Right cardiac atrium (tissue), 5 donors: ENCODE data around the gene HYAL1. TPM values are rescaled to one million over a fixed set of nuclear protein-coding genes. Genes with fewer than 3 reads are reported as not detected.
"Not testable (repeated sequence)": the region's sequence is repeated elsewhere in the genome, so short reads cannot be mapped to it uniquely, and the experiment has no call there.

ENCODE experiments used
- ATAC-seq, 2 donors: fragments of 200-7000 bp; cut with Tn5 transposase; one replicate each; pipeline versions ENCODE4 v1.8.0 to v1.9.1; 2020; ENCODE audit warnings: moderate library complexity in 2 of 2, mild to moderate bottlenecking in 1 of 2
- DNase-seq, 3 donors: peaks; one replicate each; pipeline ENCODE4 v3.0.0-alpha.2; 2020
- H3K27ac ChIP-seq: one replicate; pipeline ENCODE4 v1.5.1; 2013; ENCODE audit warnings: mild to moderate bottlenecking, low read length, control low read depth, moderate library complexity
- H3K27me3 ChIP-seq: one replicate; pipeline ENCODE4 v1.6.1; 2013; ENCODE audit not compliant: control insufficient read depth, insufficient read depth
- H3K4me1 ChIP-seq: one replicate; pipeline ENCODE4 v1.6.1; 2013; ENCODE audit warnings: low read length; ENCODE audit not compliant: control insufficient read depth, insufficient read depth
- H3K4me3 ChIP-seq: one replicate; pipeline ENCODE4 v1.5.1; 2013; ENCODE audit warnings: low read length, control low read depth
- H3K9me3 ChIP-seq: one replicate; pipeline ENCODE4 v1.6.1; 2013; ENCODE audit warnings: low read length; ENCODE audit not compliant: control insufficient read depth
- WGBS: extraction: QIAGEN DNeasy Blood & Tissue Kit; methylation state at CpG from one replicate; pipeline ENCODE4 v1.1.7; 2013; 5-methylcytosine and 5-hydroxymethylcytosine counted together
- intact Hi-C, 4 donors: fragments of 100-400 bp; cut with DNase I; formaldehyde crosslinking; loops; one replicate each; pipeline versions ENCODE4 v1.11.0 to v1.14.0; 2022 to 2023
- polyA plus RNA-seq: library from polyadenylated mRNA; stranded (reverse); fragments of 200-250 nt; gene quantifications from one replicate; pipeline ENCODE4 v1.2.3, GENCODE V29; 2013
- total RNA-seq, 4 donors: library from RNA; stranded (reverse); fragmentation: NEBNext Ultra II Directional; extraction: Animal tissue kit (Norgen Biotek cat#: 25700); gene quantifications; one replicate each; pipeline ENCODE4 v1.2.1, GENCODE V29; 2021
- donor health status: healthy with polysubstance abuse.
- donor health status: DM: no; HTN: yes; CAD: no.
- donor health status: DM: no; HTN: no; CAD: no.
- donor health status: DM: no; HTN: yes; CAD: no; lungs with severe emphysema.
- donor health status: DM: yes; HTN: yes; CAD: no.

Gene HYAL1
- total and polyA plus RNA-seq, 5 donors: 17.8 to 33.7 (median 25.4) TPM

- Histone ChIP-seq H3K9me3 (no peaks in the 10 kb centered on the region), H3K27me3 (no peaks in the 10 kb centered on the region), H3K4me3 (no peak overlapping the region), H3K4me1 (peaks cover 2% of the 10 kb centered on the region), H3K27ac (peak overlapping the region; percentile 89)
- intact Hi-C loops: loop anchor here in 2 of 4 donors (10.0 kb wide), 1 partner anchor 154 kb away; no protein-coding TSS in a partner anchor
- ATAC-seq: peak in 1 of 2 donors; percentile 1
- no peak for DNase-seq
- WGBS: 76% methylated on average over 4 of the region's 4 CpGs
These were observed 25.1 kb downstream of the HYAL1 start for GRCh38 chr3:50278123-50278879.

GRCh38 chr3:50276762-50277101 is 26.6 kb downstream of the HYAL1 start:
- H3K4me1 ChIP-seq: peaks cover 2% of the 10 kb centered on the region

DNA sequence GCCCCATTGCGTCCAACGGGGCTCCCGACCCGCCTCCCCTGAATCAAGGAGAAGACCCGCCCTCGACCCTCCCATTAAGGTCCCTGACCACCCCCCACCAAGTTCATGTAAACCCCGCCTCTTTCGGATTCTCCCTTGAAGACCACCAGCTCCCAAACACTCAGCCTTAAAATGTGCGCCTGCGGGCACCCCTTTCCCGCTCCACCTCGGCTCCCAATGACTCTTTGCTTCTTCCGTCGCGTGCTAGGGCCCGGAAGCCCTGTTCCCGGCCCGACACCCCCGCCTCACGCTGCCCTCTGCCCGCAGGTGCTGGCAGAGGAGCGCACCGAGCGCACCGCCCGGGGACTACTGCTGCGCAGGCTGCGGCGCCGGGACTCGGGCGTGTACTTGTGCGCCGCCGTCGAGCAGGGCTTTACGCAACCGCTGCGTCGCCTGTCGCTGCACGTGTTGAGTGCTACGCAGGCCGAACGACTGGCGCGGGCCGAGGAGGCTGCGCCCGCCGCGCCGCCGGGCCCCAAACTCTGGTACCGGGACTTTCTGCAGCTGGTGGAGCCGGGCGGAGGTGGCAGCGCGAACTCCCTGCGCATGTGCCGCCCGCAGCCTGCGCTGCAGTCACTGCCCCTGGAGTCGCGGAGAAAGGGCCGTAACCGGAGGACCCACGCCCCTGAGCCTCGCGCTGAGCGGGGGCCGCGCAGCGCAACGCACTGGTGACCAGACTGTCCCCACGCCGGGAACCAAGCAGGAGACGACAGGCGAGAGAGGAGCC is 27.2 kb downstream of the HYAL1 start:
- Histone ChIP-seq H3K27me3 (no peaks in the 10 kb centered on the region), H3K4me1 (peaks cover 2% of the 10 kb centered on the region), H3K4me3 (no peak overlapping the region), H3K27ac (no peak overlapping the region), H3K9me3 (no peaks in the 10 kb centered on the region)
- WGBS: 48% methylated on average over 79 of the region's 79 CpGs
- no peak for ATAC-seq
- intact Hi-C loops: loop anchor here in 3 of 4 donors (2.0 to 10.0 kb wide), 2 partner anchors 49 to 151 kb away; no protein-coding TSS in a partner anchor
- peak in 2 of 3 donors; percentile 67 to 69 for DNase-seq

More at GRCh38 chr3:50276762-50277101, 26.6 kb downstream of the HYAL1 start:
- H3K27ac ChIP-seq: no peak overlapping the region
- no peak for ATAC-seq
- H3K9me3 ChIP-seq: no peaks in the 10 kb centered on the region
- H3K4me3 ChIP-seq: no peak overlapping the region
- WGBS: 89% methylated on average over 17 of the region's 17 CpGs
- no peak for DNase-seq
- H3K27me3 ChIP-seq: no peaks in the 10 kb centered on the region
- intact Hi-C loops: loop anchor here in 2 of 4 donors (10.0 kb wide), 1 partner anchor 152 kb away; no protein-coding TSS in a partner anchor

GRCh38 chr3:50275141-50275995 is 28.0 kb downstream of the HYAL1 start:
- H3K4me1 ChIP-seq: peaks cover 2% of the 10 kb centered on the region
- no peak overlapping the region for H3K27ac ChIP-seq
- no peaks in the 10 kb centered on the region for H3K9me3 ChIP-seq
- no peaks in the 10 kb centered on the region for H3K27me3 ChIP-seq
- 35% methylated on average over 65 of the region's 65 CpGs for WGBS
- DNase-seq (peak in 2 of 3 donors; percentile 45 to 64), ATAC-seq (no peak)
- H3K4me3 ChIP-seq: no peak overlapping the region
- intact Hi-C loops: loop anchor here in 3 of 4 donors (2.0 to 10.0 kb wide), 2 partner anchors 49 to 151 kb away; no protein-coding TSS in a partner anchor

DNA sequence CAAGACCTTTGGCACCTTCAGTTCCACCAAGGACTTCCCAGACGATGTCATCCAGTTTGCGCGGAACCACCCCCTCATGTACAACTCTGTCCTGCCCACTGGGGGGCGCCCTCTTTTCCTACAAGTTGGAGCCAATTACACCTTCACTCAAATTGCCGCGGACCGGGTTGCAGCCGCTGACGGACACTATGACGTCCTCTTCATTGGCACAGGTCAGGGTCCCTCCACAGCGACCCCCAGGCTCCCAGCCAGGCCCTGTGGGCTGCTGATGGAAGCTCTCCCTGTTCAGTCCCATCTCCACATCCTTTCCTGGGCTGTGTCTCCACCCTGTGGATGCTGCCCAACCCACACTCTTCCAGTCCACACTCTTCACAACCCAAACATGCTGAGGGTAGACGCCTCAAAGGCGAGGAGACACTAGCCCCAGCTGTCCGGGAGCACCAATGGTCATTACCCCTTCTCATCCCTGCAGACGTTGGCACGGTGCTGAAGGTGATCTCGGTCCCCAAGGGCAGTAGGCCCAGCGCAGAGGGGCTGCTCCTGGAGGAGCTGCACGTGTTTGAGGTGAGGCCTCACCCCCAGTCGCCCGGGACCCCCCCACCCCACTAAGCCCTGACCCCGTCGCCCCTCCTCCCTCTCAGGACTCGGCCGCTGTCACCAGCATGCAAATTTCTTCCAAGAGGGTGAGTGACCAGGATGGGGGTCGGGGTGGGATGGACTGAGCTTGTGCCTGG is 28.8 kb downstream of the HYAL1 start:
- Histone ChIP-seq H3K27ac (no peak overlapping the region), H3K4me3 (no peak overlapping the region), H3K9me3 (no peaks in the 10 kb centered on the region), H3K4me1 (peaks cover 2% of the 10 kb centered on the region), H3K27me3 (no peaks in the 10 kb centered on the region)
- DNase-seq (peak in 2 of 3 donors; percentile 73 to 79), ATAC-seq (peak in 1 of 2 donors; percentile 20)
- 29% methylated on average over 26 of the region's 26 CpGs for WGBS
- intact Hi-C loops: loop anchor here (2.0 to 10.0 kb wide), 5 partner anchors 47 to 150 kb away; partner anchors contain the start of gene GNAT1 (in 1 of the 4)

- peak in 1 of 3 donors; percentile 67 for DNase-seq
- peak in 1 of 2 donors; percentile 1 for ATAC-seq
- intact Hi-C loops: loop anchor here (2.0 to 10.0 kb wide), 6 partner anchors 46 to 149 kb away; partner anchors contain the start of gene GNAT1 (in 1 of the 4)
- H3K4me3 ChIP-seq: no peak overlapping the region
- 56% methylated on average over 31 of the region's 31 CpGs for WGBS
- no peak overlapping the region for H3K27ac ChIP-seq
- no peaks in the 10 kb centered on the region for H3K27me3 ChIP-seq
- H3K4me1 ChIP-seq: peaks cover 2% of the 10 kb centered on the region
- no peaks in the 10 kb centered on the region for H3K9me3 ChIP-seq
These were observed 29.7 kb downstream of the HYAL1 start for GRCh38 chr3:50273689-50274065.

DNA sequence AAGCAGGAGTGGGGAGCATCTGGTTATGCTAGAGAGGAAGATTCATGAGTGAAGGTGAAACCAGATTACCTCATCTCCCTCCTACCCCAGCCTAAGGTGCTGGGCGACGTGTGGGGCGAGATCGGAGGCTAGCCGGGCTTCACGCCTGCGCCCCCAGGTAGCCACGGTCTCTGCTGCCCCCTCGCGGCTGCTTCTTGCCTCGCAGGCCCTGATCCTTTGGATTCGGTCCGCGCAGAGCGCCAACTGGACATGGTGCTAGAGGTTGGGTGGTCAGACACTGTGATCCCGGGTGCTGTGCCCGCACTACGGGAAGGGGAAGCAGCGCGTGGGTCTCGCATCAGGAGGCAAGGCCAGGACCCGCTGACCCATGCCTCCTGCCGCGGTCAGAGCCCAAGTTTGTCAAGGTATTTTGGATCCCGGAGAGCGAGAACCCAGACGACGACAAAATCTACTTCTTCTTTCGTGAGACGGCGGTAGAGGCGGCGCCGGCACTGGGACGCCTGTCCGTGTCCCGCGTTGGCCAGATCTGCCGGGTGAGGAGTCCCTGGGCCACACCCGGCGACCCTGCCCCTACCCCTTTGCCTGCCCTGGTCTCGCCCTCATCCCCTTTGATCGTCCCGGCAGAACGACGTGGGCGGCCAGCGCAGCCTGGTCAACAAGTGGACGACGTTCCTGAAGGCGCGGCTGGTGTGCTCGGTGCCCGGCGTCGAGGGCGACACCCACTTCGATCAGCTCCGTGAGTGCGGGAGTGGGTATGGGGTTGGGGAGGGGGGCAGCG is 30.3 kb downstream of the HYAL1 start:
- WGBS: 6% methylated on average over 61 of the region's 61 CpGs
- Histone ChIP-seq H3K4me1 (peaks cover 2% of the 10 kb centered on the region), H3K4me3 (no peak overlapping the region), H3K9me3 (no peaks in the 10 kb centered on the region), H3K27me3 (no peaks in the 10 kb centered on the region), H3K27ac (no peak overlapping the region)
- ATAC-seq: peak; percentile 58 to 63
- intact Hi-C loops: loop anchor here (2.0 to 10.0 kb wide), 6 partner anchors 46 to 148 kb away; partner anchors contain the start of gene GNAT1 (in 1 of the 4)
- peak; percentile 81 to 95 (median 94) for DNase-seq

DNA sequence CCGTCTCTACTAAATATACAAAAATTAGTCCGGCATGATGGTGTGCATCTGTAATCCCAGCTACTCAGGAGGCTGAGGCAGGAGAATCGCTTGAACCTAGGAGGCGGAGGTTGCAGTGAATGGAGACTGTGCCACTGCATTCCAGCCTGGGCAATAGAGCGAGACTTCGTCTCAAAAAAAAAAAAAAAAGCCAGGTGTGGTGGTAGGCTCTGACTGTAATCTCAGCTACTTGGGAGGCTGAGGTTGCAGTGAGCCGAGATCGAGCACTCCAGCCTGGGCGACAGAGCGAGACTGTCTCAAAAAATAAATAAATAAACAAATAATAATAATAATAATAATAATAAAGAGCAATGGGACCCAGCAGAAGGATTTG is 30.9 kb downstream of the HYAL1 start:
- not testable (repeated sequence) for ATAC-seq, DNase-seq, H3K4me3 ChIP-seq, H3K4me1 ChIP-seq, H3K9me3 ChIP-seq, H3K27ac ChIP-seq, H3K27me3 ChIP-seq
- 66% methylated on average over 10 of the region's 10 CpGs for WGBS
- intact Hi-C loops: loop anchor here (2.0 to 10.0 kb wide), 6 partner anchors 45 to 148 kb away; partner anchors contain the start of gene GNAT1 (in 1 of the 4)

GRCh38 chr3:50271314-50271936 is 31.9 kb downstream of the HYAL1 start:
- DNase-seq: no peak
- WGBS: 72% methylated on average over 10 of the region's 10 CpGs
- no peaks in the 10 kb centered on the region for H3K27me3 ChIP-seq
- no peaks in the 10 kb centered on the region for H3K9me3 ChIP-seq
- no peak overlapping the region for H3K4me3 ChIP-seq
- H3K27ac ChIP-seq: no peak overlapping the region
- peaks cover 2% of the 10 kb centered on the region for H3K4me1 ChIP-seq
- intact Hi-C loops: loop anchor here in 3 of 4 donors (5.0 to 10.0 kb wide), 4 partner anchors 44 to 147 kb away; partner anchors contain the start of gene GNAT1 (in 1 of the 3)
- ATAC-seq: no peak
